Bone marrow (tissue), 2 donors: Measurements from ENCODE around the gene ACOT6.
"Not testable (repeated sequence)": the region's sequence is repeated elsewhere in the genome, so short reads cannot be mapped to it uniquely, and the experiment has no call there.

Experiments used
- DNase-seq, 2 donors: peaks; one replicate each; lab custom pipeline; 2025; lab: John Stamatoyannopoulos, UW

The ACOT6 gene

GRCh38 chr14:73612339-73613045 lies at the start of gene ACOT6:
Gene ACOT6 (plus strand): TSS chr14:73612517. CDS start chr14:73612572, 55 bp downstream.
- DNase-seq, result peak; percentile 28 to 47

- not testable (repeated sequence) for DNase-seq
Measured at GRCh38 chr14:73562696-73563095, 49.6 kb upstream of the ACOT6 start.

GRCh38 chr14:73566431-73566830 lies 45.9 kb upstream of the ACOT6 start:
- DNase-seq, result not testable (repeated sequence)

- DNase-seq, result not testable (repeated sequence)
Measured at GRCh38 chr14:73566935-73567334, 45.4 kb upstream of the ACOT6 start.

GRCh38 chr14:73567358-73567757 lies 45.0 kb upstream of the ACOT6 start:
- no peak for DNase-seq

GRCh38 chr14:73567951-73568885 lies 44.1 kb upstream of the ACOT6 start:
- DNase-seq, result no peak

GRCh38 chr14:73568886-73569184 lies 43.5 kb upstream of the ACOT6 start:
- not testable (repeated sequence) for DNase-seq

GRCh38 chr14:73569185-73569958 lies 42.9 kb upstream of the ACOT6 start, which contains the start of gene ACOT2:
Gene ACOT2 (plus strand): TSS chr14:73569213. CDS start chr14:73569241, 28 bp downstream.
- DNase-seq, result peak; percentile 29 to 42

- peak; percentile 12 for DNase-seq
Measured at GRCh38 chr14:73570913-73571312, 41.4 kb upstream of the ACOT6 start.

- DNase-seq, result not testable (repeated sequence)
Measured at GRCh38 chr14:73573034-73573433, 39.3 kb upstream of the ACOT6 start.

- DNase-seq, result not testable (repeated sequence)
Measured at GRCh38 chr14:73573740-73574139, 38.6 kb upstream of the ACOT6 start.

- DNase-seq, result not testable (repeated sequence)
Measured at GRCh38 chr14:73574251-73574650, 38.1 kb upstream of the ACOT6 start.

- no peak for DNase-seq
Measured at GRCh38 chr14:73576391-73576790, 35.9 kb upstream of the ACOT6 start.

- DNase-seq, result not testable (repeated sequence)
Measured at GRCh38 chr14:73577214-73577613, 35.1 kb upstream of the ACOT6 start.

- not testable (repeated sequence) for DNase-seq
Measured at GRCh38 chr14:73582102-73582979, 30.0 kb upstream of the ACOT6 start.

- no peak for DNase-seq
Measured at GRCh38 chr14:73588695-73589094, 23.6 kb upstream of the ACOT6 start.

- DNase-seq, result no peak
Measured at GRCh38 chr14:73589116-73589515, 23.2 kb upstream of the ACOT6 start.

- not testable (repeated sequence) for DNase-seq
Measured at GRCh38 chr14:73590673-73591004, 21.7 kb upstream of the ACOT6 start.

GRCh38 chr14:73591690-73592449 lies 20.4 kb upstream of the ACOT6 start, which contains the start of gene ACOT4:
Gene ACOT4 (plus strand): TSS chr14:73591873. CDS start chr14:73591960, 87 bp downstream.
- DNase-seq, result peak in 1 of 2 donors; percentile 55

- DNase-seq, result no peak
Measured at GRCh38 chr14:73594491-73594890, 17.8 kb upstream of the ACOT6 start.
